ENCODE data around the gene TAF15. TPM values are rescaled to one million over a fixed set of nuclear protein-coding genes. Genes with fewer than 3 reads are reported as not detected.
A peak's percentile ranks its signal among the peaks of the same experiment; 100 is the strongest.

TAF15 gene
- total RNA-seq, 1 donor, result 61.4 TPM

DNA sequence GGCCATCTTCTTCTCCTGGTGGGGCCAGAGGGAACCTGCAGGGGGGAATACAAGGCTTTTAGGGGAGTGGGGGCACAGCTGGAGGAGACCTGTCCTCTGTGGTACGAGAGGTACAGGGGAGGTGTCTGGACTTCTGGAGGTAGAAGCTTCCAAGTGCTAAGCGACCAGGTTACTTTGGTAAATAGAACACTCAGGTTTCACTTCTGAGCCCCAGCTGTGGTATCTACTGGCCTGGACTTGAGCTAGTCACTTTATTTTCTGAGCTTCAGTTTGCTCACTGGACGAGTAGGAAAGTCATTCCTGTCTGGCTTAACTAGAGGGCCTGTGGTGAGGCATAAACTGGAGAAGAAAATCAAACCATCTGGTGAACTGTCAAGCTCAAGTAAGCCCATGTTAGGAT, 59.5 kb downstream of the TAF15 start, which contains the start of gene HEATR9:
TSS of gene HEATR9 (minus strand) at position 155 of the 400 bp plus-strand sequence. CDS start at position 6, 149 bp downstream.
- DNase-seq (ENCODE audit: low read depth in 2 of 3, low spot score in 2 of 3), result no peak

DNA sequence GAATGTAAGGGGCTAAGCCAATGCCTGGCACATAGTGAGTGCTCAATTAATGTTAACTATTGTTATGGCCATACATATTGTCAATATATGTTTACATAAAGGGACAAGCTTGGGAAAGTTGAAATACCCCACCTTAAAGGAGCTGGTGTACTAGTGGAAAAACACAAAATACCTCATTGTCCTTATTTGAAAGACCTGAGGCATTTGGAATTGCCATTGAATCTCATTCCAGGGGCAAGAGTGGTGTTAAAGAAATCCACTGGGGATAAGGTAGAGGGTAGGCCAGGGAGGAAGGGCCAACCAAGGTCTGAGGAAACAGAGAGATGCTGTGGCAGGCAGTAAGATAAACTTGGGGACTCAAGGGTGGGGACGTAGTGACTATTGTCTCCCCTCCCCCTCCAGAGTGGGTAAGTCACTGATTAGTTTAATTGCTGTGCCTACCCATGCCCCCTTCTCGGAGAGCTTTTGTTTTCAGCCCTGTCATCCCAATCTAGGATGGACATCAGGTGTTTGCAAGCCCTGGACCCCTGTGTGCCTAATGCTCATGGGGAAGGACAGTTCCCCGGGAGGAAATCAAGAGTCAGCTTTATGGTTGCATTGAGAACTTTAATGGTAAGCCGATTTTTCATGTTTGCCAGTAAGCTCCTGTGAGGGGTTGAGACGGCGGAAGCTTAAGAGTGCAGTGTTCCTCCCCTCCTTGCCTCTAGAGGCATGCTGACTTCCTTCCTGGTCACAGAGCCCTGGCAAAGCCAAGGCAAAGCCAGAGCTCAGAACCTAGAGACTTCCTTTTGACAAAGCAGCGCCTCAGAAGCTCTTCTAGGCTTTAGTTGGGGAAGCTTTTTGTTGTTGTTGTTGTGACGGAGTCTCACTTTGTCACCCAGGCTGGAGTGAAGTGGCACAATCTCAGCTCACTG, 61.9 kb downstream of the TAF15 start:
- peak in 2 of 3 donors; percentile 43 to 71 for DNase-seq (ENCODE audit: low read depth in 2 of 3, low spot score in 2 of 3)

DNA sequence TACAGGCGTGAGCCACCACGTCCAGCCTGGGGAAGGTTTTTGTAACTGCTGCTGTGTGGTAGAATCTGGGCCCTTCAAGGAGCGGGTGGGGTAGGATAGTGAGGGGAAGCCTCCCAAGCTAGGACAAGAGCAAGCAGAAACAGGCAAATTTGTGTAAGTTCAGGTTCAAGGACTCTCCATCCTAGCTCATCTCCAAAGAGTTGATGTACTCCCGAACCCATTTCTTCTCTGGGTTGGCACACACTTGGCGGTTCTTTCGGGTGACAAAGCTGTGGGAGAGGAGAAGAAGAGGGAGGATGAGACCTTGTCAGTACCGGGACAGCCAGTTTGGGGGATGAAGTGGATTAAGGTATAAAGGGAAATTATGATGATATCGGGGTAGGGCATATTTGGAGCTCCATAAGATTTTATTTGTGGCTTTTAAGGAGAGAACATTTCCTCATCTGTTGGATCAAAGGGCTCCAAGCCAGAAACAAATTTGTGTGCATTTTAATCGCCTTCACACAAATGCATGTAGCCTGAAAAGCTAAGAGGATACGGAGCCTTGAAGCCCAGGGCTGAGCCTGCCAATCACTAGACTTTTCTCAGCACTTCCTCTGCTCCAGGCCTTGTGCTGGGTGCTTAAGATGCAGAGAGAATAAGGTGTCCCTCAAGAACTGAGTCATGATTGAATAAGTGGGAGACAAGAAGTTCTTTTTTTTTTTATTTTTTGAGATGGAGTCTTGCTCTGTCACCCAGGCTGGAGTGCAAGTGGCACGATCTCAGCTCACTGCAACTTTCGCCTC, 63.1 kb downstream of the TAF15 start:
- DNase-seq (ENCODE audit: low read depth in 2 of 3, low spot score in 2 of 3), result no peak

DNA sequence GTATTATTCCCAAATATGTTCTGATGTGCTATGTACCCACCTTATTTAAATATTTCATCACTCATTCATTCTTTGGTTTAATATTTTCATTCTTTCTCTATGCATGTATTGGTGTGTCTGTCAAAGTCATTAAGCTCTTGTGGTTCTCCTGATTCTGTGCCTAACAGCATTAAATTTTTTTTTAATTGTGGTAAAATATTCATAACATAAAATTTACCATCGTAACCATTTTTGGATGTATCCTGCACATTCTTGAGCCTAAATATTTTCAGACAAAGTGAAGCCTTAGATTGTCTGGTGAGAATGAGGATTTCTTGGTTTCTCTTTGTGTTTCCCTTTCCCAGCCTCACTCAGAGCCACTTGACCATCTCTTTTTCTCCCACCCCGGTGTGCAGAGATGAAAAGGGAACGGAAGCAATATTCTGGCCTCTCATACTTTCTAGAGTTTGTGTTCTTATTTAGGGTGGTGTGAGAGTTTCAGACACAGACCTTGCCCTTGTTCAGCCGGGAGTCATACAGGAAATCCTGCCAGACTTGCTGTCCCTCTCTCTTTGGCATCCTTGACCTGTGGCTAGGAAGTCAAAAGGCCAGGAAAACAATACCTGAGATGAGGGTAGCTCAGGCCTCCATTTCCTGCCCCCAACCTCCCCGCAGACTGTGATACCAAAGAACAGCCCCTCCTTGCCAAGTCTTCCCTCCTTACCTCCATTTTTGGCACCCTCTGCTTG, 66.0 kb downstream of the TAF15 start:
- peak in 1 of 3 donors; percentile 37 for DNase-seq (ENCODE audit: low read depth in 2 of 3, low spot score in 2 of 3)

DNA sequence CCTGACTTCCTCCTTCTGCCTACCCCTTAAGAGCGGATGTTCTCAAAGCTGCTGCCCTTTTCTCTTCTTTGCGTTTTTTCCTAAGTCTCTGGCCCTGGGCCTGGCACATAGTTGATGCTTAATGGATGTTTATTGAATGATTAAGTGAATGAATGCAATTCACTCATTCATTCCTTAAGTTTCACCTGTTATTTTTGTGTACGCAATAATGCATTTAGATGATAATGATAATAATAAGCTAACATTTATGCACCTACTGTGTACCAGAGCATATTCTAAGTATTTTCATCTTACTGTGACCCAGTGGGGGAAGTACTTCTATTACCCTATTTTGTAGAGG, 66.5 kb downstream of the TAF15 start:
- no peak for DNase-seq (ENCODE audit: low read depth in 2 of 3, low spot score in 2 of 3)

DNA sequence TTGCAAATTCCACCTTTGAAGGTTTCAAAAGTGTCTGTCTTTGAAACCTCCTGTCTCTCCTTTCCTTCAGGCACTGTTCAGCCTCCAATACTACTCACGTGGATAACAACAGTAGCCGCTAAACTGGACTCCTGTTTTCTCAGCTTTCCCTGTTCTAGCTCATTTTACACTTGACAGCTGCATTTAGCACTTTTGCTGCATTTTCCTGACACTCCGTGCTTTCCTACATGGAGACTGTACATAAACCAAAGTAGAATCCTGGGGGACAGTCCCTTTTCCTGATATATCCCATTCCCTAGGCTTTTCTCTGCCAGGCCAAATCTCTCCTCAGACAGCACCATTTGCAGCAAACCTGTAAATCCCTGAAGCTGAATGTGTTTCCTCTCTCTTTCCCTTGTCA, 67.2 kb downstream of the TAF15 start:
- DNase-seq (ENCODE audit: low read depth in 2 of 3, low spot score in 2 of 3), result no peak

DNA sequence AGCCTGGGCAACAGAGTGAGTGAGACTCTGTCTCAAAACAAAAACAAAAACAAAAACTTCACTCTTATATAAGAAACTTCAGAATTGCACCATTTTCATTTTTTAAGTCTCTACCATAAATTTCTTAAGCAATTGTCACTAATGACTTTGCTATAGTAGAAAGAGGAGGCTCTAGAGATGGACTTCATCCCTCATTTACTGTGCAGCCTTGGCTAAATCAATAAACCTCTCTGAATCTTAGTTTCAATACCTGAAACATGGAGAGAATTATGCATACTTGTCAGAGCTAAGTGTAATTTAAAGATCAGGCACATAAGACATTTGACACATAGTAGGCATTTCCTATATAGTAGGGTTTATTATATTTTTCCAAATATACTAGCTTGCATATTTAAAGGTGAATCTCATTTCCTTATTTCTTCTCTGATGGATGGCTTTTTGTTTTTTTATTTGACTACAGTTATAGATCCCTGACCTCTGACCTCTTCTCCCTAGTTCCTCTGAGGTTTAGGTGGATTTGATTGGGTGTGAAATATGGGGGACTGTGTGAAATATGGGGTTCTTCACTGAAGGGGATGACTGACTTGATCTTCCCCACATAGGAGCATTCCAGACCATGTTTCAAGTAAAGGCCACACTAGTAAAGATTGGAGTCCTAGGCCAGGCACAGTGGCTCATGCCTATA, 68.2 kb downstream of the TAF15 start:
- no peak for DNase-seq (ENCODE audit: low read depth in 2 of 3, low spot score in 2 of 3)

DNA sequence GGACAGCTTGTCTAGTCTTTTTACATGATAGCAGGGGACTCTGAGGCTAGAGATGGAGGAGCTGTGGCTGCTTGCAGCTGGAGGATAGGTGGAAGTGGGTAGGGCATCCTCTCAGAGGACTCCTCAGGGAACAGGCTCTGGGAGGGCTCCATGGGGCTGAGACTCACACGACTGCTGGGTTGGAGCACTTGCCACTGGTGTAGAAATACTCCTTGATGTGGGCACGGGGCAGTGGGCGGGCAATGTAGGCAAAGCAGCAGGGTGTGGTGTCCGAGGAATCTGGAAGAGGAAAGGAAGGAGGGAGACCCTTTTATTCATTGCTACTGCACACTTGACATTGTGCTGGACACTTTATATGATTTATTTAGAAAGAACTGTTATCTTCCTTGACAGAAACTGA, 69.1 kb downstream of the TAF15 start:
- DNase-seq (ENCODE audit: low read depth in 2 of 3, low spot score in 2 of 3), result no peak

DNA sequence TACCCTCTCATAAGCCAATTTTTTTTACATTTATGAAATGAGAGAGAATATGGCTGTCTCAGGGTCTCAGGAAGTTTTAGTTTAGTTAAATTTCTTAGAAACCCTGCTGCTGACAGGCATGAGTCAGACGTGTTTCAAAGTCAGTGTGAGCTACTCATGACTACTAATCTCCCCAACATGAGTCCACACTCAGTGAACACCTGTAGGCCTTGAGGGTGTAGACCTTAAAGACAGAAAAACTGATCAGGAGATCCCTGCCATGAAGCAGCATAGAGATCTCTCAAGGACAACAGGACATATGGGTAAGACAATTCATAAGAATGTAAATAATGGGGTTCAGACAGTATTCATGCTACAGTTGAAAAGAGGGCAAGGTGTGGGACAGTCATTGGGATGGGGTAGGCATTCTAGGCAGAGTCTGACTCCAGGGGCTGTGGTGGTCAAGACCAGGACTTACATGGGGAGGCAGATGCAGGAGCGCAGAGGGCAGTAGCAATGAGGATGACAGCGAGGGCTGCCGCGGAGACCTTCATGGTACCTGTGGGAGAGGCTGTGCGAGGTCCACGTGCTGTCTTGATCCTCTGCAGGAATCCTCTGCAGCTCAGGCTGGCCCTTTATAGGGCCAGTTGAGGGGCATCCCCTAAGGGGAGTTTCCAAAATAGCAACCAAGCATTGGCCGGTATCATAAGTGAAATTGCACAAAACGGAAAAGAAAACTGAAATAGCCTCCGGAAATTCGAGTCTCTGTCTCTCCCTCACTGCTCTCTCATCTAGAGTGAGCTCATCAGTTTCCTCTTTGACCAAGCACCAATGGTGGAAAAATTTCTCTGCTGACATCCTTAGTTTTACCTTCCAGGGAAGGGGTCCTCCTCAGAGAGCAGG, 70.7 kb downstream of the TAF15 start, which contains the start of gene CCL5:
TSS of gene CCL5 (minus strand) at position 588 of the 882 bp plus-strand sequence.
- no peak for DNase-seq (ENCODE audit: low read depth in 2 of 3, low spot score in 2 of 3)

DNA sequence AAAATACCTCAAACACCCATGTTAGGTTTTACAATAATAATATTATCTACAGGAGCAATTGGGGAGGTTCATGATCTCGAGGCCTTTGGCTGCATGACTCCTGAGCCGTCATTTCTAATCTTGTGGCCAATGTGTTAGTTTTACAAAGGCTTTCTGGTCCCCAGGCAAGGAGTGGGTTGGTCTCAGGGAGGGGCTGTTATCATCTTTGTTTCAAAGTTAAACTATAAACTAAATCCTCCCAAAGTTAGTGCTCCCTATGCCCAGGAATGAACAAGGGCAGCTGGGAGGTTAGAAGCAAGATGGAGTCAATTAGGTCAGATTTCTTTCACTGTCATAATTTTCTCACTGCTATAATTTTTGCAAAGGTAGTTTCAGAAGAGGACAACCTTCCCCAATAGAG, 80.0 kb downstream of the TAF15 start:
- no peak for DNase-seq (ENCODE audit: low read depth in 2 of 3, low spot score in 2 of 3)

DNA sequence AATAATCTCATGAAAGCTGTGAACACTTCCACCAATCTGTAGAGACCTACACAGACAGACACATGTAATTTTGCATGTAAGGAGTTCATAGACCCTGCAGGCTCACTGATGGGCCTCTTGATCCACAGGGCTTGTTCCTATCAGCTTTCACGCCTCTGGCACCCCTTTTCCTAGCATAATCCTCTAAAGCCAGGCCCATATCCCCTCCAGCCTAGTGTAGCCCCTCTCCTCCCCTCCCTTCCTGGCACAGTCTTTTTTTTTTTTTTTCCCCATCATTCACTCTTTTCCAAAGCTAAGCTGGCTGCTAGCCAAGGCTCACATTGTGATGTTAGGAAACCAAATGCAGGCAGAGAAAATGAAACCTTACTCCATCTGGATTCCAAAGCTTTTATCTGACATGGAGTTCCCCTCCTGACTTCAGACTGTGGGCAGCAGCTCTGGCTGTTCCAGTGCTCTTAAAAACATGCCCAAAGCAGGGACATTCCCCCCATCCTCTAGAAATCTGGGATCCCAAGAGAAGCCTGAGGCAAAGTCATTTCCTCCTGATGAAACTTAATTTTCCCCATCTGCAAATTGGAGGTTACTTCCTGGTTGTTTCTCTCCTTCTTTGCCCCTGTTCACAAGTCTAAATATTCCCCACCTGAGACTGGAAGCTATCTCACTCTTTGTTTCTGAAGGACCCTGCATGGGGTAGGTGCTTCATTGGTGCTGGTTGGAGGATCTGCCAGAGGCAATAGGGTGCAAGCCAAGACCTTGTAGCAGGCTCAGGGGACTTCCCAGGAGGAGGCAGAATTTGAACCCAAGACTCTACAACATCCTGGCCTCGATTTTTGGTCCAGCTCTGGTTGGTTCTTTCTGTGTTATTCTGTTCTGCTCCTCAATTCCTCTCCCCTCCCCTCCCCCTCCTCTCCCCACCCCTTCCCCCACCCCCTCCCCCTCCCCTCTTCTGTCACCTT, 80.8 kb downstream of the TAF15 start:
- DNase-seq (ENCODE audit: low read depth in 2 of 3, low spot score in 2 of 3), result no peak

DNA sequence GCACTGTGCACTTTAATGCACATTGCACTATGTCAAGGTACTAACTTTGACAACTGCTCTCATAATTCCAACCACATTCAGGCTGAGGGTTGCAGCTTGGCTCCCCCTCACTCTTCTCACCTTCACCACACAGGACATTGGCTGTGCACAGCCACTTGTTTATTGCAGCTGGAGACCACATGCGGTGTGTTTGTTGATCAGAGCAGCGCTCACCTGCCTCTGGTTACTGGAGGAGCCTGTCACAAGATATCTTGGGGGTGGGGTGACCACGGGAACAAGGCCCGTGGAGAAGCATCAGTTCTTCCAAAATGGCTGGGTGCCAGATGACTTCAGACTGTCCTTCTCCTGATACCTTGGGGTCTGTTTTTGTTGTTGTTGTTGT, 81.5 kb downstream of the TAF15 start:
- DNase-seq (ENCODE audit: low read depth in 2 of 3, low spot score in 2 of 3), result no peak

DNA sequence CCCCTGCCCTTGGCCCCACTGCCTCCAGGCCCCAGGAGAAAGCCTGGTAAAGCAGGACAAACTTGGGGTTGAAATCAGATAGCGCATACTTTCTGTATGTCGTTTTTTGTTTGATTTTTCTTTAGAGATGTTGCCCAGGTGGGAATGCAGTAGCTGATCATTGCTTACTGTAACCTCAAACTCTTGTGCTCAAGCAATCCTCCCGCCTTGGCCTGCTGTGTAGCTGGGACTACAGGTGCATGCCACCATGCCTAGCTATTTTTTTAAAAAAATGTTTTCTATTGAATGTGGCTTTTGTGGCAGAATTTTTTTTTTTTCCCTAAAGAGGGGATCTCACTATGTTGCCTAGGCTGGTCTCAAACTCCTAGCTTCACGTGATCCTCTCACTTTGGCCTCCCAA, 82.0 kb downstream of the TAF15 start:
- DNase-seq (ENCODE audit: low read depth in 2 of 3, low spot score in 2 of 3), result no peak

DNA sequence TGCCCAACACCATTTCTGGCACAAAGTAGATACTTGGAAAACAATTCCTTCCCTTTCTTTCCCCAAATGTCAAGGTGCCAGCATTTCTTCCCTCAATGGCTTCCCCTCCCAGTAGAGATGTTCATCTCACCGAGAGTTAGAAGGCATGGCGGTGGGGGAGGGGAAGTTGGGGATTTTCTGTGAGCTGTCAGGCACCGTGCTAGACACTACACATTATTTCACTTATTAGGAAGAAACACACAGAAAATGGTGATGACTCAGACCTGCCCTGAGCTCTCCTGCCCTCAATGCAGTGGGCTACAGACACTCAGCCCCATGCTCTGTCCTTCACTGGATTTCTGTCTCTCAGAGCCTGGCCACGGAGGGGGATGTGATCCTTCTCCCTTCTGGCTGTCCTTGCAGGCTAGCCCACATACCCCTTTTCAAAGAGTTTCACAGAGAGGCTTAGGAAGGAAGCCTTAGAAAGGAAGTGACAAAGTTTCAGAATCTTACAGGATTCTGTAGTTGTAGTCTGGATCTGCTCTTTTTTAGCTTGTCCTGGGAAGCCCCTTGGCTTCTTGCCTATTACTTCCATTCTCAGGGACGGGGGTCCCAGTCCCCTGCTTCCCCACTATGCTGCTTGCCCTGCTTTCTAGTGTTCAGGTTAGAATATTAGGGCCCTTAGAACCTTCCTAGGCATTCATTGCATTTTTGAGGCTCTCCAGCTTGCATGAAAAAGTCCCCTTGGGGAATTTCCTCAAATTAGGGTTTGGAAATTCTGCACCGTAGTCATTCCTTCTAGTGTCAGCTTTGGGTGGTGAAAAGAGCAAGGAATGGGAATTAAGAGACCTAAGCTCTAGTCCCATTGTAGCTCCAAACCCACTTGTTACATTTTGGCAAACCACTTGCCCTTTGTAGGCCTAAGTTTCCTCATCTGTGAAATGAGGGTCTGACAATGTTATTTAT, 83.1 kb downstream of the TAF15 start:
- peak in 1 of 3 donors; percentile 15 for DNase-seq (ENCODE audit: low read depth in 2 of 3, low spot score in 2 of 3)

DNA sequence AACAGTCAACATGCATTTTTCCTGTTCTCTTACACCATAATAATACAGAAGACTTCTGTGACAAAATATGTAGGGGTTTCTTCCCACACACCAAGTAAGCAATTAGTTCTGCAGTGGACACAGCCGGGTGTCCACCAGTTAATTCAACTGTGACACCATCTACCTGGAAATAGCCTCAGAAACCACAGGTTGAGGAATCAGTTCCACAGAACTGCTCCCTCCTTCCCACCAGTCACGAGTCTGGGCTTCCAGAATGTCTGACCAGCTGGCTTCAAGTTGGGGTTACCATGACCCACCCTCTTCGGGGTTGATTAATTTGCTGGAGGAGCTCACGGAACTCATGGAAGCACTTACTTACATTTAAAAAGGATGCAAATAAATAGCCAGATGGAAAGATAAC, 84.5 kb downstream of the TAF15 start:
- DNase-seq (ENCODE audit: low read depth in 2 of 3, low spot score in 2 of 3), result no peak

DNA sequence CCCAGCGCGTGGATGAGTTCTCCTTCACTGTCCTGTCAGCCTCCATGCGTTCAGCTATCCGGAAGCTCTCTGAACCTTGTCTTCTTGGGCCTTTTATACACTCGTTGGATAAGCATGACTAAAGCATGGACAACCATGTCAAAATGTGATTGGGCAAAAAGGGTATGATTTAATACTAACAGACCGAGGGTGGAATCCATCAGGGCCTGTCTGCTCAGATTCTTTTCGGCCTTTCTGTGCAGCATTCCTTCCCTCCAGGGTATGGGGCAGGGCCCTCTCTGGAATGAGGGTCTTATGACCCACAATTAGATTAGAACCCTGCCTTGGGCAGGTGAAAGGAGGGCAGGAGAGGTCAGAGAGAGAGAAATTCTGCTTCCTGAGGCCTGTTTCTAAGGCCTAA, 84.9 kb downstream of the TAF15 start:
- DNase-seq (ENCODE audit: low read depth in 2 of 3, low spot score in 2 of 3), result no peak

Measured in hematopoietic multipotent progenitor cell (in vitro differentiated cells).